GM18502 (cell line): ENCODE results near the gene PKIB.
A peak's percentile ranks its signal among the peaks of the same experiment; 100 is the strongest.

Source experiments
- ATAC-seq: cut with Tn5 transposase; IDR thresholded peaks from one replicate; pipeline ENCODE4 v1.9.1; 2021; ENCODE audit warnings: mild to moderate bottlenecking; ENCODE audit not compliant: unreplicated experiment, poor library complexity

Gene PKIB

GRCh38 chr6:122663981-122664380, 53.8 kb downstream of the PKIB start:
- no peak for ATAC-seq

- no peak for ATAC-seq
Observed at GRCh38 chr6:122665929-122666328, 55.7 kb downstream of the PKIB start.

GRCh38 chr6:122666418-122666817, 56.2 kb downstream of the PKIB start:
- no peak for ATAC-seq

- no peak for ATAC-seq
Observed at GRCh38 chr6:122669418-122669817, 59.2 kb downstream of the PKIB start.

GRCh38 chr6:122669868-122670267, 59.7 kb downstream of the PKIB start:
- no peak for ATAC-seq

GRCh38 chr6:122671251-122671650, 61.0 kb downstream of the PKIB start:
- ATAC-seq = no peak

GRCh38 chr6:122673343-122673961, 63.2 kb downstream of the PKIB start:
- peak; percentile 69 for ATAC-seq

- no peak for ATAC-seq
Observed at GRCh38 chr6:122676146-122676545, 65.9 kb downstream of the PKIB start.

- ATAC-seq = no peak
Observed at GRCh38 chr6:122676688-122677087, 66.5 kb downstream of the PKIB start.

GRCh38 chr6:122677406-122677805, 67.2 kb downstream of the PKIB start:
- ATAC-seq = no peak

GRCh38 chr6:122678841-122679240, 68.6 kb downstream of the PKIB start:
- ATAC-seq = no peak

- ATAC-seq = no peak
Observed at GRCh38 chr6:122681705-122682104, 71.5 kb downstream of the PKIB start.

- peak; percentile 59 for ATAC-seq
Observed at GRCh38 chr6:122683989-122684651, 73.9 kb downstream of the PKIB start.

- ATAC-seq = no peak
Observed at GRCh38 chr6:122692175-122692598, 82.0 kb downstream of the PKIB start.

GRCh38 chr6:122692807-122693580, 82.8 kb downstream of the PKIB start:
- ATAC-seq = no peak

- no peak for ATAC-seq
Observed at GRCh38 chr6:122694075-122694474, 83.9 kb downstream of the PKIB start.

- ATAC-seq = no peak
Observed at GRCh38 chr6:122694602-122695001, 84.4 kb downstream of the PKIB start.

GRCh38 chr6:122695188-122695587, 85.0 kb downstream of the PKIB start:
- no peak for ATAC-seq

- ATAC-seq = no peak
Observed at GRCh38 chr6:122696079-122696478, 85.9 kb downstream of the PKIB start.

- ATAC-seq = no peak
Observed at GRCh38 chr6:122696853-122697252, 86.6 kb downstream of the PKIB start.

GRCh38 chr6:122697458-122697857, 87.3 kb downstream of the PKIB start:
- ATAC-seq = no peak
